ENCODE data around the gene TSC22D3. TPM values are rescaled to one million over a fixed set of nuclear protein-coding genes. Genes with fewer than 3 reads are reported as not detected.
A peak's percentile ranks its signal among the peaks of the same experiment; 100 is the strongest.

TSC22D3 gene
- total RNA-seq, 6 donors from 2014 or later, result 309 to 1,061 (median 406) TPM

DNA sequence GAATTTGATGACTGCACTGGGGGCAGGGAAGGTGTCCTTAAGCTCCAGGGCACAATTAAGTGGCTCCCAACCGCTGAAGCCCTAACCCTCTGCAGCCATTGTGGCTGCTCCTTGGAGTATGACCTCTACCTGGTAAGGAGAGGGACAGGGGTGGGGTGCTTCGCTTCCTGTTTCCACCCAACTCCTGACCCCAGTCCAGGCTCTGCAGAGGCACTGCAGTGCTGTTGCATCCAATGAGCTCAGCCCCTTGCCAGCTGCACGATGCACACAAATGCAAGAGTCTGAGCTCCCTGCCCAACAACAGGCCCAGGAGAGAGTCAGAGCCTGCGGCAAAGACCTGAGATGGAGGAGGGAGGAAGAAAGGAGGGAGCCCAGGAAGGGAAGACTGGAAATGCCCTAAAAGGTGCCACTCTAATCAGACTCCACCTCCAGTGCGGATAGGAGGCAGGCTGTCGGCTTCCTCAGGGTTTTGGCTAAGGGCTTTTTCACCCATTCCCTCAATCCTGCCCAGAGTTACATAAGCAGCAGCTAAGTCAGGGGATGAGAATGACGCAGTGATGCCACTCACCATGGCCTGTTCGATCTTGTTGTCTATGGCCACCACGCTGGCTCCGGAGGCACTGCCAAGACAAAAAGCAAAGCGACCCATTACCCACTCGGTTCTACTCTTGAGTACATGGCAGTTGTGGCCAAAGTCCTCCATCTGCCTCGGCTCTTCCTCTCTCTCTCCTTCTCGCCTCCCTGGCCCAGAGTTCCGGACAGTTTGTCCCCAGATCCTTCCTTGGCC, 60.1 kb downstream of the TSC22D3 start:
- TF ChIP-seq, protein P1, sequence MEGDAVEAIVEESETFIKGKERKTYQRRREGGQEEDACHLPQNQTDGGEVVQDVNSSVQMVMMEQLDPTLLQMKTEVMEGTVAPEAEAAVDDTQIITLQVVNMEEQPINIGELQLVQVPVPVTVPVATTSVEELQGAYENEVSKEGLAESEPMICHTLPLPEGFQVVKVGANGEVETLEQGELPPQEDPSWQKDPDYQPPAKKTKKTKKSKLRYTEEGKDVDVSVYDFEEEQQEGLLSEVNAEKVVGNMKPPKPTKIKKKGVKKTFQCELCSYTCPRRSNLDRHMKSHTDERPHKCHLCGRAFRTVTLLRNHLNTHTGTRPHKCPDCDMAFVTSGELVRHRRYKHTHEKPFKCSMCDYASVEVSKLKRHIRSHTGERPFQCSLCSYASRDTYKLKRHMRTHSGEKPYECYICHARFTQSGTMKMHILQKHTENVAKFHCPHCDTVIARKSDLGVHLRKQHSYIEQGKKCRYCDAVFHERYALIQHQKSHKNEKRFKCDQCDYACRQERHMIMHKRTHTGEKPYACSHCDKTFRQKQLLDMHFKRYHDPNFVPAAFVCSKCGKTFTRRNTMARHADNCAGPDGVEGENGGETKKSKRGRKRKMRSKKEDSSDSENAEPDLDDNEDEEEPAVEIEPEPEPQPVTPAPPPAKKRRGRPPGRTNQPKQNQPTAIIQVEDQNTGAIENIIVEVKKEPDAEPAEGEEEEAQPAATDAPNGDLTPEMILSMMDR (IDR thresholded peaks at IDR 0.05), result no peak
- peak in 1 of 2 donors; percentile 66 for TF ChIP-seq POLR2AphosphoS5 (IDR thresholded peaks at IDR 0.05)
- peak in 2 of 4 donors; percentile 7 to 47 for TF ChIP-seq POLR2A (IDR thresholded peaks at IDR 0.05)
- no peak for TF ChIP-seq EP300 (IDR thresholded peaks at IDR 0.05)
- WGBS, 2 donors, result 14 to 31% methylated on average over 10 to 15 of the region's 15 CpGs
- DNase-seq, result no peak
- Histone ChIP-seq H3K27ac (peak overlapping the region; percentile 94 to 99 (median 98)), H3K4me3 (peak overlapping the region; percentile 45 to 81 (median 66)), H3K36me3 (peaks cover 0 to 30% (median 11%) of the 10 kb centered on the region in 4 donors), H3K9me3 (no peaks in the 10 kb centered on the region), H3K27me3 (no peaks in the 10 kb centered on the region), H3K4me1 (peaks cover 17 to 52% (median 21%) of the 10 kb centered on the region in 4 donors)
- ATAC-seq (ENCODE audit: low FRiP score in 2 of 2), result no peak

DNA sequence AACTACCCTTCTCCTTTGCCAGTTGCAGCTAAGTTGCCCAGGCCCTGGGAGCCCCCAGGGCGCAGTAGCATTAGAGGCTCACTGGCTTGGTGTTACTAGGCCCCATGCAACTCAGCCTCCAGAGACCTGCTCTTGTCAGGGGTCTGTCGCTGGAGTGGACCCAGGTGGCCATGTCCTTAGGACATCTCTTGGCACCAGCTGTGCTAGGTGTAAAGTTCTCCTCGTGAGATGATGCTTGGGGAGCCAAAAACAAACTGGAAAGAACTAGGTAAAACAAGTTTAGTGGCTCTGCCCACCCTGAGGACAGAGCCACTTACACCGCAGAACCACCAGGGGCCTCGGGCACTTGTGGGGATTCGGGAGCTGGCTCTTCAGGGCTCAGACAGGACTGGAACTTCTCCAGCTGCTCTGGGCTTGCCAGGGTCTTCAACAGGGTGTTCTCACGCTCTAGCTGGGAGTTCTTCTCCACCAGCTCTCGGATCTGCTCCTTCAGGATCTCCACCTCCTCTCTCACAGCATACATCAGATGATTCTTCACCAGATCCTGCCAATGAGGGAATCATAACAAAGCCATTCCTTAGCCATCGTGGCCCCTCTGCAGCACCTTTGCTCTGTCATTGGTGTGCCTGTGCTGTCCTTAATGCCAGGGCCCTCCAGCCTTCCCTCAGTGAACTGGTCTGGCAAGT, 61.2 kb downstream of the TSC22D3 start:
- peak overlapping the region; percentile 45 to 81 (median 66) for H3K4me3 ChIP-seq
- H3K36me3 ChIP-seq, result peaks cover 0 to 30% (median 11%) of the 10 kb centered on the region in 4 donors
- ATAC-seq (ENCODE audit: low FRiP score in 2 of 2) (no peak), DNase-seq (no peak)
- no peaks in the 10 kb centered on the region for H3K9me3 ChIP-seq
- peak overlapping the region; percentile 94 to 99 (median 98) for H3K27ac ChIP-seq
- WGBS, 2 donors, result 50 to 56% methylated on average over 3 to 7 of the region's 9 CpGs
- TF ChIP-seq POLR2AphosphoS5 (IDR thresholded peaks at IDR 0.05) (peak in 1 of 2 donors; percentile 25), EP300 (IDR thresholded peaks at IDR 0.05) (no peak), POLR2A (IDR thresholded peaks at IDR 0.05) (peak in 1 of 4 donors; percentile 36)
- TF ChIP-seq, protein P1 (IDR thresholded peaks at IDR 0.05), result peak in 4 of 6 experiments; percentile 8 to 47 (median 14)
- no peaks in the 10 kb centered on the region for H3K27me3 ChIP-seq
- H3K4me1 ChIP-seq, result peaks cover 18 to 58% (median 27%) of the 10 kb centered on the region in 4 donors

DNA sequence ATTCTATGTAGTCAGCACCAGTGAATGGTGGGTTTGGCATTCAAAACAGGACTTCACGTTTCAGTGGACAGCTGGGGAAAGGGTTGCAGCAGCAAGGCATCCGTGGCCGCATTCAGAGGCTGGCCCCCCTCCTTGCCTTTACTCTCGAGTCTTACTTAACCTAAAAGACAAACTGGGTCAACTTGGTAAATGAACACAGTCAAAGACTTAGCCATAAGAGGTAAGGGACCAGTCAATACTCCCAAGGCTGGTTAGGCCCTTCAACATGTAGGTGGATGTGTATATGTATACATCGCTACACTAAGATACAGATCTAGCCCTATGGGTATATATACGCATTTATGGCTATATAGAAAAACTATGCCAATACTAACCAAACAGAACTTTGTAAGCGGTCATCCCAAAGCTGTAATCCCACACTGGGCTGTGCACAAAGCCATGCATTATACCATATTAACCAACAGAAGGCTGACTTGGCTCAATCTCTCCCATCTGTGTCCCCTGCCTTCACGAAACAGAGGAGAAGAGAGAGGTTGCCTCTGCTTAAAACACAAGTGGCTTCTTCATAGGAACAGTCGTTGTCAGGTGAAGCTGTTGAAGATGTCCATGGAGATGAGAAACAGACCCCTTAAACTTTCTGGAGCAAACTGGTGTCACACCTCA, 61.9 kb downstream of the TSC22D3 start:
- Histone ChIP-seq H3K4me1 (peaks cover 18 to 64% (median 28%) of the 10 kb centered on the region in 4 donors), H3K27me3 (no peaks in the 10 kb centered on the region), H3K36me3 (peaks cover 0 to 30% (median 11%) of the 10 kb centered on the region in 4 donors), H3K27ac (peak overlapping the region; percentile 94 to 99 (median 98)), H3K4me3 (peak overlapping the region in 3 of 4 donors; percentile 63 to 81 (median 68)), H3K9me3 (no peaks in the 10 kb centered on the region)
- TF ChIP-seq EP300 (IDR thresholded peaks at IDR 0.05) (no peak), POLR2AphosphoS5 (IDR thresholded peaks at IDR 0.05) (peak in 1 of 2 donors; percentile 8), POLR2A (IDR thresholded peaks at IDR 0.05) (peak in 2 of 4 donors; percentile 6 to 11)
- TF ChIP-seq, protein P1 (IDR thresholded peaks at IDR 0.05), result no peak
- ATAC-seq (ENCODE audit: low FRiP score in 2 of 2) (no peak), DNase-seq (no peak)
- WGBS, 2 donors, result 65 to 76% methylated on average over 5 to 9 of the region's 9 CpGs

DNA sequence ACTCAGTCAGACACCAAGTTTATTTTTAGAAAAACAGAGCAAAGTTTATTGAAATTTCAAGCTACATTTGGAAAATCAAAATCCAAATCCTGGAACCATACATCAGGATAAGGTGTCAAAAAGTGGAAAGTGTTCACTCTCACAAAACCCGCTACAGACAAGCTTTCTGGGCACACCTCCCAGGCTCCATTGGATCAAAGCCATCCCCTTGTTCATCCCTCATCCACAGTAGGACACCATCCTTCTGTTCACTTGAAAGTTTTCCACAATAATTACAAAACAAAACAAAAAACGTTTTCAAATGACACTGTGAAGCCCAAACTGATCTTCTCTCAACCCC, 62.4 kb downstream of the TSC22D3 start:
- H3K4me1 ChIP-seq, result peaks cover 14 to 59% (median 28%) of the 10 kb centered on the region in 4 donors
- no peaks in the 10 kb centered on the region for H3K27me3 ChIP-seq
- peaks cover 0 to 30% (median 11%) of the 10 kb centered on the region in 4 donors for H3K36me3 ChIP-seq
- WGBS, 2 donors, result 55 to 61% methylated on average over 2 of the region's 2 CpGs
- H3K4me3 ChIP-seq, result peak overlapping the region in 3 of 4 donors; percentile 63 to 81 (median 68)
- DNase-seq, result no peak
- H3K9me3 ChIP-seq, result no peaks in the 10 kb centered on the region
- TF ChIP-seq POLR2AphosphoS5 (IDR thresholded peaks at IDR 0.05) (no peak), POLR2A (IDR thresholded peaks at IDR 0.05) (no peak), EP300 (IDR thresholded peaks at IDR 0.05) (no peak)
- TF ChIP-seq, protein P1 (IDR thresholded peaks at IDR 0.05), result no peak
- peak overlapping the region; percentile 94 to 99 (median 98) for H3K27ac ChIP-seq
- ATAC-seq (ENCODE audit: low FRiP score in 2 of 2), result no peak

Measured in upper lobe of left lung (tissue), 6 donors.